HCT116 (cell line): ENCODE measurements around the gene TBC1D32. TPM values are rescaled to one million over a fixed set of nuclear protein-coding genes. Genes with fewer than 3 reads are reported as not detected.
"Not testable (repeated sequence)": the region's sequence is repeated elsewhere in the genome, so short reads cannot be mapped to it uniquely, and the experiment has no call there.

Source experiments
- ATAC-seq: fragments of 200-7000 bp; cut with Tn5 transposase; 2 replicates; pipeline ENCODE4 v1.9.1; 2020; ENCODE audit warnings: mild to moderate bottlenecking, moderate library complexity
- BruUV-seq: library from RNA; stranded (reverse); fragments of 400-500 nt; replicated peaks from 2 replicates; lab custom pipeline; 2021; lab: Mats Ljungman, UMichigan
- CTCF ChIA-PET: fragments of 300-600 bp; sonication (Branson Sonifier 250); formaldehyde crosslinking; loops from one replicate; lab custom pipeline; 2021; ENCODE audit warnings: antibody characterized with exemption; lab: Charles Lee
- POLR2A ChIA-PET: fragments of 300-600, 350-600 bp; sonication (Branson Sonifier 250); formaldehyde crosslinking; loops from one replicate; lab custom pipeline; 2021; ENCODE audit warnings: antibody characterized with exemption; lab: Charles Lee
- RAD21 ChIA-PET, 2 experiments: fragments of 300-600 bp; sonication (Branson Sonifier 250); formaldehyde crosslinking; loops; one replicate each; lab custom pipeline; 2023; ENCODE audit warnings: low total read pairs in 2 of 2; ENCODE audit not compliant: uncharacterized antibody in 2 of 2, unreplicated experiment in 2 of 2, low non-redundant PET in 1 of 2; lab: Charles Lee
- DNase-seq: peaks from one replicate; pipeline ENCODE4 v3.0.0-alpha.2; 2010; ENCODE audit warnings: low read depth, low spot score
- H2AFZ ChIP-seq: fragments of 200-600 bp; shearing (Covaris generic), sonication (generic); 2 replicates; pipeline ENCODE4 v1.6.1; 2017; ENCODE audit warnings: low read depth, mixed run types, mixed read lengths, antibody characterized with exemption, low read length; ENCODE audit not compliant: poor library complexity, severe bottlenecking
- H3K27ac ChIP-seq: 2 replicates; pipeline ENCODE4 v1.5.1; 2012; ENCODE audit warnings: low read depth, low read length
- H3K27me3 ChIP-seq: fragments of 200-600 bp; sonication (generic); 2 replicates; pipeline ENCODE4 v1.6.1; 2016; ENCODE audit warnings: mixed run types, low read length, mixed read lengths; ENCODE audit not compliant: insufficient read depth
- H3K36me3 ChIP-seq, 2 experiments: fragments of 200-500 bp in 1 of 2; fragments of 200-600 bp in 1 of 2; sonication (Bioruptor generic) in 1 of 2; sonication (generic) in 1 of 2; 2 replicates each; pipeline versions ENCODE4 v1.5.1 to v1.6.1; 2014 to 2016; ENCODE audit warnings: low read length in 2 of 2, inconsistent platforms in 1 of 2, mixed read lengths in 1 of 2, mixed run types in 1 of 2; ENCODE audit not compliant: insufficient read depth in 2 of 2, control insufficient read depth in 1 of 2
- H3K4me1 ChIP-seq, 2 experiments: fragments of 200-600 bp in 1 of 2; sonication (generic) in 1 of 2; 2 replicates each; pipeline versions ENCODE4 v1.5.1 to v1.6.1; 2012 to 2017; ENCODE audit warnings: low read length in 2 of 2, inconsistent platforms in 1 of 2, mild to moderate bottlenecking in 1 of 2, mixed read lengths in 1 of 2, mixed run types in 1 of 2, moderate library complexity in 1 of 2; ENCODE audit not compliant: insufficient read depth in 2 of 2, control insufficient read depth in 1 of 2
- H3K4me2 ChIP-seq: fragments of 200-600 bp; sonication (generic); 2 replicates; pipeline ENCODE4 v1.6.1; 2017; ENCODE audit warnings: mixed run types, low read length, mixed read lengths
- H3K4me3 ChIP-seq, 2 experiments: fragments of 200-600 bp in 1 of 2; sonication (generic) in 1 of 2; replicated peaks in 1 of 2; 2 replicates each; pipeline ENCODE4 v1.5.1; 2011 to 2016; ENCODE audit warnings: low read length in 2 of 2, control low read depth in 1 of 2, low read depth in 1 of 2, mild to moderate bottlenecking in 1 of 2, mixed read lengths in 1 of 2, mixed run types in 1 of 2
- H3K79me2 ChIP-seq: fragments of 200-600 bp; sonication (generic); 2 replicates; pipeline ENCODE4 v1.6.1; 2017; ENCODE audit warnings: mild to moderate bottlenecking, mixed run types, low read length, moderate library complexity, mixed read lengths; ENCODE audit not compliant: insufficient read depth
- H3K9ac ChIP-seq: fragments of 200-600 bp; sonication (generic); 2 replicates; pipeline ENCODE4 v1.6.1; 2016; ENCODE audit warnings: low read length, mixed read lengths
- H3K9me2 ChIP-seq: fragments of 200-600 bp; sonication (generic), shearing (Covaris generic); 2 replicates; pipeline ENCODE4 v1.6.1; 2017; ENCODE audit warnings: mixed run types, mild to moderate bottlenecking, moderate library complexity; ENCODE audit not compliant: insufficient read depth
- H3K9me3 ChIP-seq, 2 experiments: fragments of 200-500 bp in 1 of 2; fragments of 200-600 bp in 1 of 2; sonication (Bioruptor generic) in 1 of 2; sonication (generic) in 1 of 2; 2 replicates each; pipeline ENCODE4 v1.6.1; 2014 to 2017; ENCODE audit warnings: low read length in 2 of 2, mixed read lengths in 2 of 2, inconsistent platforms in 1 of 2, low read depth in 1 of 2, mild to moderate bottlenecking in 1 of 2, mixed run types in 1 of 2, moderate library complexity in 1 of 2; ENCODE audit not compliant: control insufficient read depth in 1 of 2, insufficient read depth in 1 of 2
- H4K20me1 ChIP-seq: fragments of 200-600 bp; sonication (generic), shearing (Covaris generic); 2 replicates; pipeline ENCODE4 v1.6.1; 2017; ENCODE audit warnings: mixed run types, mild to moderate bottlenecking, moderate library complexity; ENCODE audit not compliant: insufficient read depth
- CEBPB ChIP-seq: IDR thresholded peaks from 2 replicates; pipeline ENCODE4 v1.6.1; 2012; ENCODE audit warnings: low read depth
- EGR1 ChIP-seq: IDR thresholded peaks from 2 replicates; pipeline ENCODE4 v1.6.1; 2012; ENCODE audit warnings: low read depth
- ELF1 ChIP-seq: IDR thresholded peaks from 2 replicates; pipeline ENCODE4 v1.6.1; 2012; ENCODE audit warnings: low read depth, borderline replicate concordance
- JUND ChIP-seq: IDR thresholded peaks from 2 replicates; pipeline ENCODE4 v1.6.1; 2012
- MAX ChIP-seq: IDR thresholded peaks from 2 replicates; pipeline ENCODE4 v1.6.1; 2012
- POLR2A ChIP-seq: IDR thresholded peaks from 2 replicates; pipeline ENCODE4 v1.7.0; 2011; ENCODE audit warnings: borderline replicate concordance; ENCODE audit not compliant: insufficient read depth, insufficient read length; ENCODE audit errors: extremely low read depth
- POLR2AphosphoS5 ChIP-seq: IDR thresholded peaks from 2 replicates; pipeline ENCODE4 v1.6.1; 2011; ENCODE audit warnings: mild to moderate bottlenecking, low read depth, low read length, moderate library complexity
- RAD21 ChIP-seq: IDR thresholded peaks from 2 replicates; pipeline ENCODE4 v1.6.1; 2012; ENCODE audit warnings: low read depth, mild to moderate bottlenecking
- SP1 ChIP-seq: IDR thresholded peaks from 2 replicates; pipeline ENCODE4 v1.6.1; 2012; ENCODE audit warnings: low read depth
- YY1 ChIP-seq: IDR thresholded peaks from 2 replicates; pipeline ENCODE4 v1.6.1; 2011; ENCODE audit warnings: low read length, low read depth, moderate library complexity, mild to moderate bottlenecking; ENCODE audit not compliant: insufficient replicate concordance; ENCODE audit errors: extremely low read depth
- ZFX ChIP-seq: fragments of 450-650 bp; IDR thresholded peaks from 2 replicates; pipeline ENCODE4 v1.6.1; 2017
- ZNF274 ChIP-seq: fragments of 200-500 bp; sonication (Bioruptor generic); IDR thresholded peaks from 2 replicates; pipeline ENCODE4 v1.6.1; 2014; ENCODE audit warnings: mild to moderate bottlenecking, low read depth, low read length, inconsistent platforms
- intact Hi-C: fragments of 100-400 bp; cut with micrococcal nuclease; formaldehyde crosslinking; loops from 2 replicates; pipeline ENCODE4 v1.10.0; 2022
- total RNA-seq: library from RNA; stranded (reverse); gene quantifications from one replicate; pipeline ENCODE4 v1.2.1, GENCODE V29; 2021; ENCODE audit not compliant: unreplicated experiment
- TF ChIP-seq, protein P1 (sequence below): IDR thresholded peaks from 2 replicates; pipeline ENCODE4 v1.6.1; 2011; ENCODE audit warnings: mild to moderate bottlenecking, low read length, moderate library complexity; ENCODE audit not compliant: insufficient replicate concordance; ENCODE audit errors: extremely low read depth
- TF ChIP-seq, protein P2 (sequence below), 3 experiments: fragments of 200-600 bp in 1 of 3; sonication (generic) in 1 of 3; IDR thresholded peaks in 2 of 3; conservative IDR thresholded peaks in 1 of 3; 2 replicates each; pipeline ENCODE4 v1.5.1; 2012 to 2017; ENCODE audit warnings: low read depth in 2 of 3, low read length in 2 of 3, antibody characterized with exemption in 1 of 3, borderline replicate concordance in 1 of 3, control low read depth in 1 of 3, mild to moderate bottlenecking in 1 of 3, mixed read lengths in 1 of 3, mixed run types in 1 of 3, moderate library complexity in 1 of 3; ENCODE audit not compliant: insufficient read depth in 1 of 3

Gene TBC1D32
- total RNA-seq, 1 experiment from 2014 or later: 13.8 TPM

GRCh38 chr6:121302882-121303281 is 31.4 kb downstream of the TBC1D32 start:
- ChIA-PET CTCF (no interaction called here), POLR2A (no interaction called here), RAD21 (no interaction called here)
- Histone ChIP-seq H3K9me3 (no peaks in the 10 kb centered on the region), H3K4me2 (no peak overlapping the region), H3K36me3 (no peaks in the 10 kb centered on the region), H3K9ac (no peak overlapping the region), H2AFZ (no peak overlapping the region), H3K27me3 (no peaks in the 10 kb centered on the region), H4K20me1 (no peaks in the 10 kb centered on the region), H3K4me3 (no peak overlapping the region), H3K9me2 (no peaks in the 10 kb centered on the region), H3K27ac (no peak overlapping the region), H3K4me1 (no peaks in the 10 kb centered on the region), H3K79me2 (no peaks in the 10 kb centered on the region)
- DNase-seq: no peak
- BruUV-seq: no TSS peak
- no peak for ATAC-seq
- intact Hi-C loops: no loop called here
- no peak for TF ChIP-seq POLR2A
- TF ChIP-seq CEBPB: no peak
- no peak for TF ChIP-seq ELF1
- TF ChIP-seq POLR2AphosphoS5: no peak
- TF ChIP-seq RAD21: no peak
- TF ChIP-seq, protein P1, sequence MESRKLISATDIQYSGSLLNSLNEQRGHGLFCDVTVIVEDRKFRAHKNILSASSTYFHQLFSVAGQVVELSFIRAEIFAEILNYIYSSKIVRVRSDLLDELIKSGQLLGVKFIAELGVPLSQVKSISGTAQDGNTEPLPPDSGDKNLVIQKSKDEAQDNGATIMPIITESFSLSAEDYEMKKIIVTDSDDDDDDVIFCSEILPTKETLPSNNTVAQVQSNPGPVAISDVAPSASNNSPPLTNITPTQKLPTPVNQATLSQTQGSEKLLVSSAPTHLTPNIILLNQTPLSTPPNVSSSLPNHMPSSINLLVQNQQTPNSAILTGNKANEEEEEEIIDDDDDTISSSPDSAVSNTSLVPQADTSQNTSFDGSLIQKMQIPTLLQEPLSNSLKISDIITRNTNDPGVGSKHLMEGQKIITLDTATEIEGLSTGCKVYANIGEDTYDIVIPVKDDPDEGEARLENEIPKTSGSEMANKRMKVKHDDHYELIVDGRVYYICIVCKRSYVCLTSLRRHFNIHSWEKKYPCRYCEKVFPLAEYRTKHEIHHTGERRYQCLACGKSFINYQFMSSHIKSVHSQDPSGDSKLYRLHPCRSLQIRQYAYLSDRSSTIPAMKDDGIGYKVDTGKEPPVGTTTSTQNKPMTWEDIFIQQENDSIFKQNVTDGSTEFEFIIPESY: no peak
- TF ChIP-seq JUND: no peak
- TF ChIP-seq EGR1: no peak
- TF ChIP-seq ZNF274: no peak
- TF ChIP-seq ZFX: no peak
- no peak for TF ChIP-seq SP1
- TF ChIP-seq, protein P2, sequence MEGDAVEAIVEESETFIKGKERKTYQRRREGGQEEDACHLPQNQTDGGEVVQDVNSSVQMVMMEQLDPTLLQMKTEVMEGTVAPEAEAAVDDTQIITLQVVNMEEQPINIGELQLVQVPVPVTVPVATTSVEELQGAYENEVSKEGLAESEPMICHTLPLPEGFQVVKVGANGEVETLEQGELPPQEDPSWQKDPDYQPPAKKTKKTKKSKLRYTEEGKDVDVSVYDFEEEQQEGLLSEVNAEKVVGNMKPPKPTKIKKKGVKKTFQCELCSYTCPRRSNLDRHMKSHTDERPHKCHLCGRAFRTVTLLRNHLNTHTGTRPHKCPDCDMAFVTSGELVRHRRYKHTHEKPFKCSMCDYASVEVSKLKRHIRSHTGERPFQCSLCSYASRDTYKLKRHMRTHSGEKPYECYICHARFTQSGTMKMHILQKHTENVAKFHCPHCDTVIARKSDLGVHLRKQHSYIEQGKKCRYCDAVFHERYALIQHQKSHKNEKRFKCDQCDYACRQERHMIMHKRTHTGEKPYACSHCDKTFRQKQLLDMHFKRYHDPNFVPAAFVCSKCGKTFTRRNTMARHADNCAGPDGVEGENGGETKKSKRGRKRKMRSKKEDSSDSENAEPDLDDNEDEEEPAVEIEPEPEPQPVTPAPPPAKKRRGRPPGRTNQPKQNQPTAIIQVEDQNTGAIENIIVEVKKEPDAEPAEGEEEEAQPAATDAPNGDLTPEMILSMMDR (IDR thresholded peaks at IDR 0.05 in 2 of 3, conservative IDR thresholded peaks at IDR 0.05 in 1 of 3; ENCODE audit: borderline replicate concordance in 1 of 3, insufficient read depth in 1 of 3, low read depth in 2 of 3, low read length in 2 of 3): no peak
- TF ChIP-seq YY1: no peak
- no peak for TF ChIP-seq MAX

DNA sequence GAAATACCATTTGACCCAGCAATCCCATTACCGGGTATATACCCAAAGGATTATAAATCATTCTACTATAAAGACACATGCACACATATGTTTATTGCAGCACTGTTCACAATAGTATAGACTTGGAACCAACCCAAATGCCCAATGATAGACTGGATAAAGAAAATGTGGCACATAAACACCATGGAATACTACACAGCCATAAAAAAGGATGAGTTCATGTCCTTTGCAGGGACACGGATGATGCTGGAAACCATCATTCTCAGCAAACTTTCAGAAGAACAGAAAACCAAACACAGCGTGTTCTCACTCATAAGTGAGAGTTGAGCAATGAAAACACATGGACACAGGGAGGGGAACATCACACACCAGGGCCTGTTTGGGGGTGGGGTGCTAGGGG is 33.1 kb downstream of the TBC1D32 start:
- CTCF ChIA-PET: not testable (repeated sequence)

More for the DNA sequence above, 33.1 kb downstream of the TBC1D32 start:
- H3K27me3 ChIP-seq, intact Hi-C loops, H3K36me3 ChIP-seq, H3K27ac ChIP-seq, H3K9me3 ChIP-seq, H4K20me1 ChIP-seq, DNase-seq, RAD21 ChIA-PET, ATAC-seq, H2AFZ ChIP-seq, H3K9ac ChIP-seq, POLR2A ChIA-PET, H3K4me3 ChIP-seq, H3K4me2 ChIP-seq, BruUV-seq, H3K79me2 ChIP-seq, H3K9me2 ChIP-seq, H3K4me1 ChIP-seq: not testable (repeated sequence)
